B cell (primary cell): ENCODE results near the gene C17orf50. TPM values are rescaled to one million over a fixed set of nuclear protein-coding genes. Genes with fewer than 3 reads are reported as not detected.
A peak's percentile ranks its signal among the peaks of the same experiment; 100 is the strongest.

Source experiments
- ATAC-seq: fragments of 200-7000 bp; cut with Tn5 transposase; one replicate; pipeline ENCODE4 v1.10.0; 2021; ENCODE audit warnings: low read depth, mild to moderate bottlenecking, moderate number of reproducible peaks, moderate library complexity
- CTCF ChIA-PET: fragments of 350-600 bp; sonication (Branson Sonifier 250); formaldehyde crosslinking; loops from one replicate; lab custom pipeline; 2021; ENCODE audit warnings: antibody characterized with exemption, inconsistent platforms; lab: Charles Lee
- POLR2A ChIA-PET: fragments of 350-600 bp; sonication (Branson Sonifier 250); formaldehyde crosslinking; loops from one replicate; lab custom pipeline; 2021; ENCODE audit warnings: antibody characterized with exemption; lab: Charles Lee
- DNase-seq: peaks from one replicate; pipeline ENCODE4 v3.0.0; 2013
- H2AFZ ChIP-seq: 2 replicates; pipeline ENCODE4 v1.6.1; 2012; ENCODE audit warnings: mild to moderate bottlenecking, low read depth, low read length; ENCODE audit not compliant: insufficient read depth, poor library complexity, severe bottlenecking
- H3K27ac ChIP-seq, 2 donors: 1 replicate in 1 of 2; 2 replicates in 1 of 2; pipeline ENCODE4 v1.5.1; 2012 to 2013; ENCODE audit warnings: low read length in 2 of 2, mild to moderate bottlenecking in 2 of 2, moderate library complexity in 1 of 2
- H3K27me3 ChIP-seq, 4 experiments: fragments of 200-600 bp in 1 of 4; sonication (generic) in 1 of 4; replicated peaks in 1 of 4; 1 replicate in 2 of 4; 2 replicates in 2 of 4; pipeline versions ENCODE4 v1.6.1 to v1.7.0; 2013 to 2016; ENCODE audit warnings: low read length in 3 of 4, mild to moderate bottlenecking in 2 of 4, mixed read lengths in 1 of 4, moderate library complexity in 1 of 4; ENCODE audit not compliant: insufficient read depth in 4 of 4, control insufficient read depth in 3 of 4; ENCODE audit errors: control extremely low read depth in 1 of 4
- H3K36me3 ChIP-seq, 2 experiments: replicated peaks in 1 of 2; 1 replicate in 1 of 2; 2 replicates in 1 of 2; pipeline versions ENCODE4 v1.6.1 to v1.7.1; 2013; ENCODE audit warnings: low read length in 1 of 2; ENCODE audit not compliant: insufficient read depth in 2 of 2, control insufficient read depth in 1 of 2; ENCODE audit errors: control extremely low read depth in 1 of 2, extremely low read depth in 1 of 2
- H3K4me1 ChIP-seq, 2 donors: fragments of 200-600 bp in 1 of 2; sonication (generic) in 1 of 2; 1 replicate in 1 of 2; 2 replicates in 1 of 2; pipeline versions ENCODE4 v1.5.1 to v1.6.1; 2013 to 2017; ENCODE audit warnings: low read length in 2 of 2; ENCODE audit not compliant: control insufficient read depth in 2 of 2, insufficient read depth in 2 of 2
- H3K4me2 ChIP-seq: replicated peaks from 2 replicates; pipeline ENCODE3; 2012; ENCODE audit warnings: mild to moderate bottlenecking, low read depth, low read length; ENCODE audit not compliant: poor library complexity, severe bottlenecking
- H3K4me3 ChIP-seq, 5 experiments: fragments of 200-600 bp in 1 of 5; sonication (generic) in 1 of 5; 1 replicate in 3 of 5; 2 replicates in 2 of 5; pipeline versions ENCODE4 v1.5.1 to v1.7.0; 2011 to 2016; ENCODE audit warnings: low read length in 4 of 5, mild to moderate bottlenecking in 4 of 5, low read depth in 2 of 5, control low read depth in 1 of 5, moderate library complexity in 1 of 5; ENCODE audit not compliant: insufficient read depth in 1 of 5; ENCODE audit errors: control extremely low read depth in 1 of 5, extremely low read depth in 1 of 5
- H3K79me2 ChIP-seq: fragments of 200-600 bp; sonication (generic); one replicate; pipeline ENCODE4 v1.6.0; 2016; ENCODE audit warnings: low read length; ENCODE audit not compliant: control insufficient read depth, insufficient read depth
- H3K9ac ChIP-seq: fragments of 200-600 bp; sonication (generic); 2 replicates; pipeline ENCODE4 v1.6.1; 2017; ENCODE audit warnings: mild to moderate bottlenecking, low read length, moderate library complexity
- H3K9me3 ChIP-seq, 3 donors: one replicate each; pipeline versions ENCODE4 v1.6.1 to v1.7.1; 2013; ENCODE audit warnings: low read length in 2 of 3; ENCODE audit not compliant: control insufficient read depth in 2 of 3, insufficient read depth in 1 of 3; ENCODE audit errors: control extremely low read depth in 1 of 3
- H4K20me1 ChIP-seq: 2 replicates; pipeline ENCODE4 v1.6.0; 2012; ENCODE audit warnings: mild to moderate bottlenecking, low read length; ENCODE audit not compliant: insufficient read depth, control insufficient read depth, poor library complexity, severe bottlenecking
- H3K27ac Mint-ChIP-seq: one replicate; pipeline ENCODE4 v1.8.0; 2021; ENCODE audit warnings: mixed read lengths
- H3K27me3 Mint-ChIP-seq: one replicate; pipeline ENCODE4 v1.8.0; 2021; ENCODE audit warnings: mixed read lengths
- H3K4me1 Mint-ChIP-seq: one replicate; pipeline ENCODE4 v1.8.0; 2021; ENCODE audit warnings: mixed read lengths
- H3K4me3 Mint-ChIP-seq: one replicate; pipeline ENCODE4 v1.8.0; 2021; ENCODE audit warnings: mixed read lengths
- H3K9me3 Mint-ChIP-seq: one replicate; pipeline ENCODE4 v1.8.0; 2022; ENCODE audit warnings: mixed read lengths; ENCODE audit not compliant: insufficient read depth
- CTCF ChIP-seq: fragments of 200-600 bp; IDR thresholded peaks from one replicate; pipeline ENCODE4 v1.8.0; 2022; ENCODE audit warnings: antibody characterized with exemption, mild to moderate bottlenecking
- EZH2 ChIP-seq: IDR thresholded peaks from 2 replicates; pipeline ENCODE4 v1.6.1; 2012; ENCODE audit warnings: borderline replicate concordance, low read depth, mild to moderate bottlenecking, moderate library complexity, low read length; ENCODE audit not compliant: insufficient read depth, poor library complexity, severe bottlenecking
- WGBS: methylation state at CpG from one replicate; pipeline ENCODE4 v1.1.5; 2013; ENCODE audit warnings: missing lambda C conversion rate; ENCODE audit not compliant: insufficient coverage; 5-methylcytosine and 5-hydroxymethylcytosine counted together
- intact Hi-C: fragments of 100-400 bp; cut with micrococcal nuclease; formaldehyde crosslinking; loops from one replicate; pipeline ENCODE4 v1.10.0; 2022
- polyA plus RNA-seq: library from polyadenylated mRNA; depleted of rRNA; stranded (reverse); fragments of >200 nt; gene quantifications from 2 replicates; pipeline ENCODE4 v1.2.3, GENCODE V29; 2012
- total RNA-seq, 2 donors: library from RNA; stranded (reverse); fragments of 120-200 nt in 1 of 2; gene quantifications; 1 replicate in 1 of 2; 2 replicates in 1 of 2; pipeline versions ENCODE4 v1.2.3 to v1.2.4, GENCODE V29; 2013 to 2022

The C17orf50 gene
- total and polyA plus RNA-seq, 2 donors (not counting 1 experiment from before 2014, with no cell fraction given): not detected

DNA sequence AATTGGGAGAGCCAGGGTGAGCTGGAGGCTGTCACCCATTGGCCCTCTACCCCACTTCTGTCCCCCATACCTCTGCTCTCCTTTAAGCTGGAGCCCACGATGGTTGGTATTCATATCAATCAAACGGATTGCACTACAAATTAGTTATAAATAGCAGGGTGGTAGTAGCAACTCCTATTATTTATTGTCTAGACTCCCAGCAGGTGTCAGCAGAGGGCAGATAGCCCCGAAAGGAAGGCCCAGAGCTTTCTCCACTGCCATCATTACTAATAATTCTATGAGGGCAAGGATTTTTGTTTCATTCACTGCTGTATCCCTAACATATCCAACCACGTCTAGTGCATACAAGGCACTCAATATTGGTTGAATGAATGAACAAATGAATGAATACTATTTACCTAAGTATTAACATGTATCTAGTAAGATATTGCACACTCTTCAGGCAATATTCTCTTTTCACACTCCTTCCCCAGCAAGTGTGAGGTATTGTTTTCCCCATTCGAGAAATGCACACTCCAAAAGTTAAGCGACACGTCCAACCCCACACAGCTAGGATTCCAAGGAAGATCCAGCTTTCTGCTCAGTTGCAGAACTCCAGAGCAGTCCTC lies 6.3 kb downstream of the C17orf50 start:
- Histone ChIP-seq H3K4me3 (no peak overlapping the region), H2AFZ (no peak overlapping the region), H3K4me1 (peaks cover 7 to 13% of the 10 kb centered on the region in 2 donors), H3K27me3 (no peaks in the 10 kb centered on the region), H3K4me2 (no peak overlapping the region), H3K79me2 (no peaks in the 10 kb centered on the region), H4K20me1 (no peaks in the 10 kb centered on the region), H3K9me3 (peaks cover 0 to 3% (median 0%) of the 10 kb centered on the region in 3 donors), H3K9ac (no peak overlapping the region), H3K36me3 (no peaks in the 10 kb centered on the region), H3K27ac (no peak overlapping the region)
- intact Hi-C loops: loop anchor here (10.0 kb wide), 1 partner anchor 718 kb away; the partner anchor contains the start of gene ZNHIT3
- CTCF ChIA-PET: interaction anchor here (0.6 to 10.2 kb wide), 9 partner anchors 9 to 66 kb away, joined by 3 to 349 read pairs (median 6); partner anchors contain the start of genes MMP28 and TAF15
- POLR2A ChIA-PET: interaction anchor here (0.5 to 1.2 kb wide), 2 partner anchors 37 to 42 kb away, joined by 6 to 8 read pairs; partner anchors contain the start of gene TAF15
- Mint-ChIP-seq H3K27ac (no peak overlapping the region), H3K4me3 (peak overlapping the region; percentile 16), H3K9me3 (no peaks in the 10 kb centered on the region), H3K27me3 (peaks cover 6% of the 10 kb centered on the region), H3K4me1 (peaks cover 8% of the 10 kb centered on the region)
- WGBS: 65% methylated on average over 3 of the region's 7 CpGs
- ATAC-seq (no peak), DNase-seq (peak; percentile 45)
- TF ChIP-seq EZH2: no peak
- TF ChIP-seq CTCF: peak; percentile 56

- ATAC-seq (no peak), DNase-seq (no peak)
- POLR2A ChIA-PET: no interaction called here
- Mint-ChIP-seq H3K27me3 (peaks cover 13% of the 10 kb centered on the region), H3K9me3 (no peaks in the 10 kb centered on the region), H3K4me3 (no peak overlapping the region), H3K4me1 (peaks cover 8% of the 10 kb centered on the region), H3K27ac (no peak overlapping the region)
- no peaks in the 10 kb centered on the region for H3K27me3 ChIP-seq
- no peak overlapping the region for H3K27ac ChIP-seq
- CTCF ChIA-PET: interaction anchor here (0.5 to 10.2 kb wide), 3 partner anchors 33 to 781 kb away, joined by 4 to 349 read pairs (median 8); partner anchors contain the start of gene TAF15
- WGBS: no CpG with 5 or more reads among the region's 2 CpGs
- no peak overlapping the region for H3K9ac ChIP-seq
- peaks cover 0 to 3% (median 0%) of the 10 kb centered on the region in 3 donors for H3K9me3 ChIP-seq
- H3K4me2 ChIP-seq: no peak overlapping the region
- H4K20me1 ChIP-seq: no peaks in the 10 kb centered on the region
- no peak overlapping the region for H2AFZ ChIP-seq
- intact Hi-C loops: loop anchor here (10.0 kb wide), 1 partner anchor 716 kb away; the partner anchor contains the start of gene ZNHIT3
- peaks cover 7 to 11% of the 10 kb centered on the region in 2 donors for H3K4me1 ChIP-seq
- H3K79me2 ChIP-seq: no peaks in the 10 kb centered on the region
- no peak overlapping the region for H3K4me3 ChIP-seq
- TF ChIP-seq EZH2 (no peak), CTCF (no peak)
- no peaks in the 10 kb centered on the region for H3K36me3 ChIP-seq
Observed at GRCh38 chr17:35768797-35769196, 8.1 kb downstream of the C17orf50 start.
